Osteoblast (primary cell): ENCODE data around the gene BAG3. TPM values are rescaled to one million over a fixed set of nuclear protein-coding genes. Genes with fewer than 3 reads are reported as not detected.

Source experiments
- DNase-seq: peaks from one replicate; pipeline ENCODE4 v3.0.0; 2011; ENCODE audit warnings: low spot score, mixed read lengths; ENCODE audit not compliant: insufficient read length; ENCODE audit errors: missing footprints
- H2AFZ ChIP-seq: 2 replicates; pipeline ENCODE4 v1.6.0; 2011; ENCODE audit warnings: mild to moderate bottlenecking, low read length
- H3K27ac ChIP-seq: 2 replicates; pipeline ENCODE4 v1.5.1; 2011; ENCODE audit warnings: mild to moderate bottlenecking, low read depth, low read length, moderate library complexity
- H3K27me3 ChIP-seq: 2 replicates; pipeline ENCODE4 v1.6.0; 2012; ENCODE audit warnings: mild to moderate bottlenecking, control low read depth, inconsistent platforms, low read length, moderate library complexity; ENCODE audit not compliant: insufficient read depth
- H3K36me3 ChIP-seq: 2 replicates; pipeline ENCODE4 v1.5.1; 2011; ENCODE audit warnings: mild to moderate bottlenecking, low read length, control low read depth, moderate library complexity; ENCODE audit not compliant: insufficient read depth
- H3K4me1 ChIP-seq: 2 replicates; pipeline ENCODE4 v1.5.1; 2011; ENCODE audit warnings: mild to moderate bottlenecking, low read length, control low read depth, moderate library complexity; ENCODE audit not compliant: insufficient read depth
- H3K4me2 ChIP-seq: 2 replicates; pipeline ENCODE4 v1.6.0; 2011; ENCODE audit warnings: mild to moderate bottlenecking, low read length; ENCODE audit not compliant: insufficient read depth
- H3K4me3 ChIP-seq: fragments of 200-600 bp; sonication (generic); 3 replicates; pipeline ENCODE4 v1.5.1; 2012; ENCODE audit warnings: mild to moderate bottlenecking, low read length, inconsistent platforms; ENCODE audit not compliant: insufficient read depth
- H3K79me2 ChIP-seq: 2 replicates; pipeline ENCODE4 v1.6.0; 2012; ENCODE audit warnings: mild to moderate bottlenecking, low read length, control low read depth, inconsistent platforms; ENCODE audit not compliant: insufficient read depth
- H3K9me3 ChIP-seq: 2 replicates; pipeline ENCODE4 v1.5.1; 2011; ENCODE audit warnings: low read depth, low read length, control low read depth
- H4K20me1 ChIP-seq: 2 replicates; pipeline ENCODE4 v1.6.0; 2012; ENCODE audit warnings: mild to moderate bottlenecking, low read length, control low read depth; ENCODE audit not compliant: insufficient read depth
- CTCF ChIP-seq: IDR thresholded peaks from 2 replicates; pipeline ENCODE4 v1.5.1; 2011; ENCODE audit warnings: mild to moderate bottlenecking, low read depth, low read length, moderate library complexity; ENCODE audit errors: extremely low read depth
- total RNA-seq: library from RNA; depleted of rRNA; stranded (reverse); fragments of >200 nt; gene quantifications from 2 replicates; pipeline ENCODE4 v1.2.3, GENCODE V29; 2012

The BAG3 gene
- total RNA-seq, 1 donor = 12.7 TPM

GRCh38 chr10:119669331-119669730, 18.2 kb downstream of the BAG3 start:
- H3K79me2 ChIP-seq = peaks cover 86% of the 10 kb centered on the region
- H3K36me3 ChIP-seq = peaks cover 50% of the 10 kb centered on the region
- no peaks in the 10 kb centered on the region for H3K9me3 ChIP-seq
- no peak overlapping the region for H3K4me3 ChIP-seq
- peaks cover 59% of the 10 kb centered on the region for H4K20me1 ChIP-seq
- H3K27me3 ChIP-seq = no peaks in the 10 kb centered on the region
- peaks cover 48% of the 10 kb centered on the region for H3K4me1 ChIP-seq
- peak overlapping the region; percentile 51 for H3K27ac ChIP-seq
- no peak overlapping the region for H3K4me2 ChIP-seq
- TF ChIP-seq CTCF = no peak
- H2AFZ ChIP-seq = no peak overlapping the region
- no peak for DNase-seq

GRCh38 chr10:119669975-119670640, 18.9 kb downstream of the BAG3 start:
- peaks cover 54% of the 10 kb centered on the region for H3K36me3 ChIP-seq

GRCh38 chr10:119670717-119671116, 19.5 kb downstream of the BAG3 start:
- H3K4me3 ChIP-seq = no peak overlapping the region
- H3K27ac ChIP-seq = peak overlapping the region; percentile 51
- H3K36me3 ChIP-seq = peaks cover 56% of the 10 kb centered on the region
- H3K9me3 ChIP-seq = no peaks in the 10 kb centered on the region
- H3K4me2 ChIP-seq = peak overlapping the region; percentile 17
- no peaks in the 10 kb centered on the region for H3K27me3 ChIP-seq
- no peak for DNase-seq
- peaks cover 54% of the 10 kb centered on the region for H4K20me1 ChIP-seq
- peaks cover 43% of the 10 kb centered on the region for H3K4me1 ChIP-seq
- H2AFZ ChIP-seq = no peak overlapping the region
- peaks cover 78% of the 10 kb centered on the region for H3K79me2 ChIP-seq
- no peak for TF ChIP-seq CTCF

More at GRCh38 chr10:119669975-119670640, 18.9 kb downstream of the BAG3 start:
- peaks cover 58% of the 10 kb centered on the region for H4K20me1 ChIP-seq
- H3K27me3 ChIP-seq = no peaks in the 10 kb centered on the region
- no peak overlapping the region for H2AFZ ChIP-seq
- H3K4me2 ChIP-seq = peak overlapping the region; percentile 17
- DNase-seq = no peak
- no peaks in the 10 kb centered on the region for H3K9me3 ChIP-seq
- H3K79me2 ChIP-seq = peaks cover 83% of the 10 kb centered on the region
- no peak overlapping the region for H3K4me3 ChIP-seq
- H3K4me1 ChIP-seq = peaks cover 43% of the 10 kb centered on the region
- peak overlapping the region; percentile 51 for H3K27ac ChIP-seq
- TF ChIP-seq CTCF = no peak

- peaks cover 47% of the 10 kb centered on the region for H4K20me1 ChIP-seq
- peaks cover 36% of the 10 kb centered on the region for H3K4me1 ChIP-seq
- peaks cover 58% of the 10 kb centered on the region for H3K36me3 ChIP-seq
- TF ChIP-seq CTCF = no peak
- H3K79me2 ChIP-seq = peaks cover 71% of the 10 kb centered on the region
- no peak for DNase-seq
- H3K27me3 ChIP-seq = no peaks in the 10 kb centered on the region
- no peak overlapping the region for H3K4me2 ChIP-seq
- H3K27ac ChIP-seq = no peak overlapping the region
- no peak overlapping the region for H2AFZ ChIP-seq
- no peaks in the 10 kb centered on the region for H3K9me3 ChIP-seq
- H3K4me3 ChIP-seq = no peak overlapping the region
Measured at GRCh38 chr10:119671381-119671780, 20.2 kb downstream of the BAG3 start.
